ENCODE data around the gene P2RX1.
"Not testable (repeated sequence)": the region's sequence is repeated elsewhere in the genome, so short reads cannot be mapped to it uniquely, and the experiment has no call there.

Gene P2RX1

GRCh38 chr17:3885271-3885670 lies 31.0 kb downstream of the P2RX1 start:
- no peak for DNase-seq

DNA sequence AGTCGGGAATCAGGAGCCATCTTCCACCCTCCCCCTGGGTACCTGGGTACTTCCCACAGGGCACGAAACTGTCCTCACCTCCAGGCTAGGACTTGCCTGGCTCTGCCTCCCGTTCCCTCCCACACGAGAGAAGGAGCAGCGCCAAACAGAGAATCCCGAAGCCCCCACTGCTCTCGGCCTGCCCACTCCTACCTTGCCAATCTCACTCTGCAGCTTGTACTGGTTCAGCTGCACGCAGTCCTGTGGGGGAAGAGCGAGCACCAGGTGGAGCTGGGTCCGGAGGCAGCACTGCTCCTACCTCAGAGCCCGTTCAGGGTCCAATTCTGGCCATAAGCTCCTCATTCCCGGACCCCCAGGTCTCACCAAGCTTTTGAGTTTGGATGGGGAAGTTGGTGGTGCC lies 32.1 kb downstream of the P2RX1 start:
- DNase-seq: no peak

GRCh38 chr17:3882276-3882675 lies 34.0 kb downstream of the P2RX1 start:
- no peak for DNase-seq

GRCh38 chr17:3880983-3881382 lies 35.3 kb downstream of the P2RX1 start:
- DNase-seq: no peak

DNA sequence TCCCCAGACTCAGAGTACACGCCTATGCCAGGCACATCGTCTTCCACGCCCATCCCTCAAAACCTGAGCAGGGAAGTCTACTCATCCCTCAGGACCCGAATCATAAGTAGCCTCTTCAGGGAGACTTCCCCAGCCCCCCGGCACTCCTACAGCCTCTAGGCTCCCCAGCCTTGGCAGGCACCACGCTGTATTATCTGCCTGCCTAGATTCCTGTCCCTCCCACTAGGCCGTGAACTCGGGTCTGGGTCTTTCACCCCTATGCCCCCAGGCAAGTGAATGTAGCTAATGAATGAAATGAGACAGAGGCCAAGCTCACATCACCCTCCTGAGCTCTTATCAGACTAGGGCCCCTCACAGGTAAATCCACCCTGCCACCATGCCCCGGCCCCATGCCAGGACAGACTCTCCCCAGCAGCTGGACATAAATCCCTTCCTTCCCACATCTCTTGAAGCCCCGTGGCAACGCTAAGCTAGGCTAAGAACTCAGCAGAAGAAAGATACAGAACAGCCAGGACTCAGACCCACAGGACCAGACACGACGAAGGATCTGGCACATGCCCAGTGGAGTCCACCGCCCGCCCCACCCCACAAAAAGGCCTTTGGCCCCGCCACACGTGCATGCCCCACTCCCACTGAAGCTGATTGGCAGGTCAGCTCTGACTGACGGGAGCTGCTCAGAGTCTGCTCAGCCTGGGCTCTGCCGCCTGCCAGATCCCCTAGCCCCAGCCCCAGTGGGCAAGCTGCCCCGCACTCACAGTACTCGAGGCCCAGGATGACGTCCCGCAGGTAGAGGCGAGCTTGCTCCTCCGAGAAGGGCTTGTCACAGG lies 36.5 kb downstream of the P2RX1 start:
- no peak for DNase-seq

DNA sequence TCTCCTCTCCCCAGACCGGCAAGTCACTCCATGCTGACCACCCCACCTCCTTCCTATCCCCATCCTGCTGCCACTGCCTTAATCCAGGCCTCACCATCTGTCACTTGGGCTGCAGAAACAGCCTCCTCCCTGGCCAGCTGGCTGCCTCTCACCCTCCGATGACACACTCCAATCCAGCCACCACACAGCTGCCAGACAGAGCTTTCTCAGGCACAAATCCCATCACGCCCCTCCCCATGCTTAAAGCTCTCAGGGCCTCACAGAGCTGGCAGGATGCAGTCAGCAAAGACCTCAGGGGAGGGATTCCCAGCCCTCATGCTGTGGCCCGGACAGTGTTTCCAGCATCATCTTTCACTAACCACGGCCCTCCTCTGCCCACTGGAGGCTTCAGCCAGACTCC lies 37.1 kb downstream of the P2RX1 start:
- DNase-seq: no peak

DNA sequence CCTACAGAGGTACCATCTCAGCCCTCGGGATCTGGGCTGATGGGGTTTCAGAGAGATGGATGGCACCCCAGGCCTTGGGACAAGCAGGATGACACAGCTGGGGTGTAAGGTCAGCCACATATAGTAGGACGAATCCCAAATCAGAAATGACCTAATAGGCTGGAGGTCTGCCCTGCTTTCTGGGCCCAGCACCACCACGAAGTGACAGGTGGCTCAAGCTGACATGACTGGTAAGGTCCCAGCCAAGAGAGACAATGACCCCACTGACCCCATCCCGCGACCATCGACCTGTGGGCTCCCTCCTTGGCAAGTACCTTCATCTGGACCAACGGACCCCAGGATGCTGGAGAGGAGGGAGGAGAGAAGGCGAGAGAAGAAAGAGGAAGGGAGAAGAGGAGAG lies 39.0 kb downstream of the P2RX1 start:
- DNase-seq: no peak

DNA sequence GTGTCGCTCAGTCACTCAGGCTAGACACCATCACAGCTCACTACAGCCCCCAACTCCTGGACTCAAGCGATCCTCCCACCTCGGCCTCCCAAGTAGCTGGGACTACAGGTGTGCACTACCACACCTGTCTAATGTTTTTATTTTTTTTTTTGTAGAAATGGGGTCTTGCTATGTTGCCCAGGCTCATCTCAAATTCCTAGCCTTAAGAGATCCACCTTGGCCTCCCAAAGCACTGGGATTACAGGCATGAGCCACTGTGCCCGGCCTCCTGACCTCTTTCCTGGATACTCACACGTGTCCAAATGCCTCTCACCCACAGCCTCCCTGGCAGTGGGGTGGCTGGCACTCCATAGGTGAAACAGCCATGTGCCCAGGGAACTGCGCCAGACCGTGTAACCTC lies 40.9 kb downstream of the P2RX1 start:
- no peak for DNase-seq

DNA sequence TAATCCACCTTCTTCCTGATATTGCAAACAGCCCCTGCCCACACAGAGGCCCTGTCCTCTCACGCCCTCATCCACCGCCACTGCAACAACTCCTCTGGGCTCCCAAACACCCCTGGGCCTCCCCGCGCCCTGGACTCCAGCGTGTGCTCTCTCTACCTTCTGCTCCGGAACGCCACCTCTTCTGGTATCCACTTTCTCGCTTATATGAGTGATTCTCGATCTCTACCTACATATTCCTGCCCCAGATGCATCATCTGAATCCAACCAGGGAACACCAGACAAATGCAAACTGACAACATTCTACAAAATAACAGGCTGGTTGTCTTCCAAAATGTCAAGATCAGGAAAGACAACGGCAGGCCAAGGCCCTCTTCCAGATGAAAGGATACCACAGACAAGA lies 42.4 kb downstream of the P2RX1 start:
- no peak for DNase-seq

DNA sequence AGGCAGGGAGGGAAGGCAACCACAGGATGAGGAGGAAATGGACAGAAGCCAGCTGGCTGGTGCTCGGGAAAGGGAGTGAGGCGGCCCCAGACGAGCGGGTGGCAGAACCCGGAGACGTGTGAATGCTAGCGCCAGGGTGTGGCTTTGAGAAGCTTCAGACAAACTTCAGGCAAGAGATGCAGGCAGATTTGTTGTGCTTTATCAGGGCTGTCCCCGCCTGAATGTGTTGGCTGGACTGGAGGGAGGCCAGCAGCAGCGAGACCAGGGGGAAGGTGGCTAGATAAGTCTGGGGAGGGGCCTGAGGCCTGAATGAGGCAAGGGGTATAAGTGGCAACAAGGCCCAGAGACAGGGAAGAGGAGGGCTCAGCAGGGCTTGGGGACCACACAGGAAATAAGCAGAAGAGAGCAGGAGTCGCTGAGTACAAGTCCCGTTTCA lies 45.4 kb downstream of the P2RX1 start:
- no peak for DNase-seq

DNA sequence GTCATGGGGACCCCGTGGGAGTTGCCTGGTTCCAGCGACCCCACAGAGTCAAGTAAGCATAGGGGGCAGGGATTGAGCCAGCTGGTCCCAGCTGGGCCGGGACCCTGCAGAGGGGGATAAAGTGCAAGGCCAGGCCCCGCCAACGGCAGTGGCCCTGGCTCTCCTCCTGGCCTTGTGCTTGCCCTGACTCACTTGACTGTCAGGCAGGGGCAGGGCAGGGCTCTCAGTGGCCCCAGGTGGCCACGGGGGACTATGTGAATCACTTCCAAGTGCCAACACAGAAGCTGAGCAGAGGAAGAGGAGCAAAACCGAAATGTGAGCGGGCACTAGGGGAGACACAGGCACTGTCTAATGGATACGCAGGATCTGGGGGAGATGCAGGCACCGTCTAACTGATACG lies 48.7 kb downstream of the P2RX1 start:
- no peak for DNase-seq

GRCh38 chr17:3867106-3867505 lies 49.2 kb downstream of the P2RX1 start:
- DNase-seq: no peak

DNA sequence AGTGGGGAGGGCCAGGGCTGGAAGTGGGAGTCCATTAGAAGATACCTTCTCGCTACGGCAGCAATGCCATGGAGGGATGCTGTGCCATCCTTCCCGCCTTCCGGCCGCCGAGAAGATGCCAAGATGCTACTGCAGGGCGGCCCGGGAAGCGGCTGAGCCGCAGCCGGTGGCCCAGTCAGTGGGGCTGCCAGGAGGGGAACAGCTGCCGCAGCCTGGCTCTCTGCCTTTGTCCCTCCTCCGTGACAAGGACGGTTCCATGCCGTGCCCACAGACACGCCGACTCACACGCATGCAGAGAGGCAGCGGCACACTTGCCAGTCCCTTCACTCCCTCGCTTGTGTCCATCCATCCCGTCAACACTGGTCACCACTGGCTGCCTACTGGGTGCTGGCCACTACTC lies 50.0 kb downstream of the P2RX1 start:
- DNase-seq: no peak

DNA sequence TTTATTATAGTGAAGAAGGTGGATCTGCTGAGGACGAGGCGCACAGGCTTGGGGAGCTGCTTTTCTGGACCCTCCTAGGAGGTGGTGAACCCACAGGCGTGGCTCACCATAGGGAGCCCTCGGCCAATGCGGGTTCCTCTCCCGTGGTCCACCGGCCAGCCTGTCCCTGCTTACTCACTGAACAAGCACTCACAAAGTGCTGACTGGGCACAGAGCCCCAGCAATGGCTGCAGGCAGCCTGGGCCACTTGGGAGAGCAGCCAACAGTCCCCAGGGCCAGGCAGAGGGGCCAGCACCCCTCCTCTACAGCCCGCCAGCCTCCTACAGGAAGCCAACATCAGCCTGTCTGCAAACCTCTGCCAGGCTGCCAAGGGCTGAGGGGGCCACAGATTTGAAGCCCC lies 51.1 kb downstream of the P2RX1 start:
- no peak for DNase-seq

GRCh38 chr17:3864534-3864933 lies 51.7 kb downstream of the P2RX1 start:
- DNase-seq: no peak

- DNase-seq: no peak
These were observed 54.2 kb downstream of the P2RX1 start for GRCh38 chr17:3861761-3862681.

GRCh38 chr17:3860939-3861700 lies 55.1 kb downstream of the P2RX1 start:
- DNase-seq: no peak

- no peak for DNase-seq
These were observed 56.3 kb downstream of the P2RX1 start for GRCh38 chr17:3859940-3860339.

GRCh38 chr17:3857261-3858105 lies 58.8 kb downstream of the P2RX1 start:
- DNase-seq: no peak

DNA sequence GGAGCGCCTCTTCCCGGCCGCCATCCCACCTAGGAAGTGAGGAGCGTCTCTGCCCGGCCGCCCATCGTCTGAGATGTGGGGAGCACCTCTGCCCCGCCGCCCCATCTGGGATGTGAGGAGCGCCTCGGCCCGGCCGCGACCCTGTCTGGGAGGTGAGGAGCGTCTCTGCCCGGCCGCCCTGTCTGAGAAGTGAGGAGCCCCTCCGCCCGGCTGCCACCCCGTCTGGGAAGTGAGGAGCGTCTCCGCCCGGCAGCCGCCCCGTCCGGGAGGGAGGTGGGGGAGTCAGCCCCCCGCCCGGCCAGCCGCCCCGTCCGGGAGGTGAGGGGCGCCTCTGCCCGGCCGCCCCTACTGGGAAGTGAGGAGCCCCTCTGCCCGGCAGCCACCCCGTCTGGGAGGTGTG lies 62.1 kb downstream of the P2RX1 start:
- DNase-seq: not testable (repeated sequence)

DNA sequence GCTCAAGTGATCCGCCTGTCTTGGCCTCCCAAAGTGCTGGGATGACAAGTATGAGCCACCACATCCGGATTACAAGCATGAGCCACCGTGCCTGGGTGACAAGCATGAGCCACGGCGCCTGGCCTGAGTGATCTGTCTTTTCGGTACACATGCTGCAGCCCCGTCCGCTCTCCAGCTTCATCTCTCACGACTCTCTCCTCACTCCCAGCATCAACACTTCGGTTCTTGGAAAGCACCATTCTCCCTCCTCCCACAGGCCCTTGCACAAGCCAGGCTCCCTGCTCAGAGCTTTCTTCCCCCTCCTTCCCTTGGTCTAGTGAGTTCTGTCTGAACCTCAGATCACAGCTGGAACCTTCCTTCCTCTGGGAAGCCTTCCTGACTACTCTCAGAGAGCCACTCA lies 63.7 kb downstream of the P2RX1 start:
- DNase-seq: no peak

GRCh38 chr17:3851461-3852100 lies 64.7 kb downstream of the P2RX1 start:
- no peak for DNase-seq

All from NCI-H1930 (cell line).